Breast epithelium (tissue), 3 donors: ENCODE results near the gene SLC22A12.

Source experiments
- POLR2A ChIP-seq: fragments of 450-650 bp; IDR thresholded peaks from one replicate; pipeline ENCODE4 v1.6.1; 2016; ENCODE audit warnings: antibody characterized with exemption, mild to moderate bottlenecking, moderate library complexity
- TF ChIP-seq, protein P1 (sequence below), 3 donors: fragments of 450-650 bp; IDR thresholded peaks; one replicate each; pipeline ENCODE4 v1.5.1; 2016 to 2017; ENCODE audit warnings: antibody characterized with exemption in 3 of 3, mild to moderate bottlenecking in 3 of 3, moderate library complexity in 3 of 3

GRCh38 chr11:64593156-64594105 lies 2.4 kb downstream of the SLC22A12 start:
- TF ChIP-seq, protein P1, sequence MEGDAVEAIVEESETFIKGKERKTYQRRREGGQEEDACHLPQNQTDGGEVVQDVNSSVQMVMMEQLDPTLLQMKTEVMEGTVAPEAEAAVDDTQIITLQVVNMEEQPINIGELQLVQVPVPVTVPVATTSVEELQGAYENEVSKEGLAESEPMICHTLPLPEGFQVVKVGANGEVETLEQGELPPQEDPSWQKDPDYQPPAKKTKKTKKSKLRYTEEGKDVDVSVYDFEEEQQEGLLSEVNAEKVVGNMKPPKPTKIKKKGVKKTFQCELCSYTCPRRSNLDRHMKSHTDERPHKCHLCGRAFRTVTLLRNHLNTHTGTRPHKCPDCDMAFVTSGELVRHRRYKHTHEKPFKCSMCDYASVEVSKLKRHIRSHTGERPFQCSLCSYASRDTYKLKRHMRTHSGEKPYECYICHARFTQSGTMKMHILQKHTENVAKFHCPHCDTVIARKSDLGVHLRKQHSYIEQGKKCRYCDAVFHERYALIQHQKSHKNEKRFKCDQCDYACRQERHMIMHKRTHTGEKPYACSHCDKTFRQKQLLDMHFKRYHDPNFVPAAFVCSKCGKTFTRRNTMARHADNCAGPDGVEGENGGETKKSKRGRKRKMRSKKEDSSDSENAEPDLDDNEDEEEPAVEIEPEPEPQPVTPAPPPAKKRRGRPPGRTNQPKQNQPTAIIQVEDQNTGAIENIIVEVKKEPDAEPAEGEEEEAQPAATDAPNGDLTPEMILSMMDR (IDR thresholded peaks at IDR 0.05): no peak
- no peak for TF ChIP-seq POLR2A
